Transverse colon (tissue), 4 donors: ENCODE measurements around the gene STON2.

Experiments used
- EP300 ChIP-seq: sonication (generic); formaldehyde crosslinking; IDR thresholded peaks from one replicate; pipeline ENCODE4 v1.6.1; 2017; ENCODE audit warnings: antibody characterized with exemption, low read depth
- POLR2A ChIP-seq: fragments of 450-650 bp; IDR thresholded peaks from one replicate; pipeline ENCODE4 v1.6.1; 2016; ENCODE audit warnings: antibody characterized with exemption, mild to moderate bottlenecking, moderate library complexity
- POLR2AphosphoS5 ChIP-seq, 3 donors: sonication (generic); formaldehyde crosslinking; IDR thresholded peaks; one replicate each; pipeline ENCODE4 v1.6.1; 2016; ENCODE audit warnings: antibody characterized with exemption in 3 of 3
- TF ChIP-seq, protein P1 (sequence below), 5 experiments: fragments of 200-600 bp in 3 of 5; fragments of 450-650 bp in 2 of 5; sonication (generic) in 3 of 5; IDR thresholded peaks; 1 replicate in 2 of 5; 2 replicates in 3 of 5; pipeline ENCODE4 v1.5.1; 2016 to 2017; ENCODE audit warnings: antibody characterized with exemption in 5 of 5, inconsistent platforms in 3 of 5, mild to moderate bottlenecking in 2 of 5, moderate library complexity in 1 of 5

GRCh38 chr14:81219210-81219758, 180.8 kb downstream of the STON2 start:
- TF ChIP-seq EP300 (no peak), POLR2A (peak; percentile 100), POLR2AphosphoS5 (IDR thresholded peaks at IDR 0.05) (peak; percentile 99)
- TF ChIP-seq, protein P1, sequence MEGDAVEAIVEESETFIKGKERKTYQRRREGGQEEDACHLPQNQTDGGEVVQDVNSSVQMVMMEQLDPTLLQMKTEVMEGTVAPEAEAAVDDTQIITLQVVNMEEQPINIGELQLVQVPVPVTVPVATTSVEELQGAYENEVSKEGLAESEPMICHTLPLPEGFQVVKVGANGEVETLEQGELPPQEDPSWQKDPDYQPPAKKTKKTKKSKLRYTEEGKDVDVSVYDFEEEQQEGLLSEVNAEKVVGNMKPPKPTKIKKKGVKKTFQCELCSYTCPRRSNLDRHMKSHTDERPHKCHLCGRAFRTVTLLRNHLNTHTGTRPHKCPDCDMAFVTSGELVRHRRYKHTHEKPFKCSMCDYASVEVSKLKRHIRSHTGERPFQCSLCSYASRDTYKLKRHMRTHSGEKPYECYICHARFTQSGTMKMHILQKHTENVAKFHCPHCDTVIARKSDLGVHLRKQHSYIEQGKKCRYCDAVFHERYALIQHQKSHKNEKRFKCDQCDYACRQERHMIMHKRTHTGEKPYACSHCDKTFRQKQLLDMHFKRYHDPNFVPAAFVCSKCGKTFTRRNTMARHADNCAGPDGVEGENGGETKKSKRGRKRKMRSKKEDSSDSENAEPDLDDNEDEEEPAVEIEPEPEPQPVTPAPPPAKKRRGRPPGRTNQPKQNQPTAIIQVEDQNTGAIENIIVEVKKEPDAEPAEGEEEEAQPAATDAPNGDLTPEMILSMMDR (IDR thresholded peaks at IDR 0.05): no peak
